ENCODE data around the gene SPATA6. TPM values are rescaled to one million over a fixed set of nuclear protein-coding genes. Genes with fewer than 3 reads are reported as not detected.
"Not testable (repeated sequence)": the region's sequence is repeated elsewhere in the genome, so short reads cannot be mapped to it uniquely, and the experiment has no call there.

The SPATA6 gene
- polyA plus RNA-seq, 3 donors = 7.4 to 8.0 (median 7.8) TPM

DNA sequence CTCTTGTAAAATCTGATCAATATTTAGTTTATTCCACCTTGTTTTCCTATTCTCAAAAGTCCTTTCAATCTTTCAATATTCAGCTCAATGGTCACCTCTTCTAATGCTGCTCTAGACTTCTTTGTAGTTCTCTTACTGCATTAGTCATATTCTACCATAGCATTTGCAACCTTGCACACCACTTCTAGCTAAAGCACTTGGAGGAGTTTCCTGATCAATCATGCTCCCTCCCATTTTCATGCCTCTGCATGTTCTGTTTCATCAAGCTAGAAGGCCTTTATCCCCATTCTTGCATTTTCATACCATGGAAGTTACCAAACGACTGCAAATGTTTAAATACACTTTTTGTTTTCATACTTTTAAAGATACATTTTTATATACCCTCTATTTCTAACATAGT, 177.3 kb downstream of the SPATA6 start:
- H2AFZ ChIP-seq (ENCODE audit: insufficient read depth, low read depth, low read length, poor library complexity, severe bottlenecking) = no peak overlapping the region
- no peak overlapping the region for H3K27ac ChIP-seq (ENCODE audit: low read depth in 1 of 2, low read length in 2 of 2)
- H3K79me2 ChIP-seq (ENCODE audit: insufficient read depth, low read length) = no peaks in the 10 kb centered on the region
- no peaks in the 10 kb centered on the region for H4K20me1 ChIP-seq (ENCODE audit: insufficient read depth, low read length)
- Mint-ChIP-seq H3K4me3 (no peak overlapping the region), H3K4me1 (peaks cover 8% of the 10 kb centered on the region), H3K9me3 (peaks cover 0 to 10% (median 2%) of the 10 kb centered on the region in 7 donors), H3K36me3 (peaks cover 0 to 3% of the 10 kb centered on the region in 2 donors), H3K27me3 (ENCODE audit: low read depth in 3 of 3) (no peaks in the 10 kb centered on the region), H3K27ac (no peak overlapping the region)
- no peak overlapping the region for H3K4me2 ChIP-seq (replicated peaks; ENCODE audit: extremely low read depth, low read length, poor library complexity, severe bottlenecking)
- no CpG with 5 or more reads among the region's 1 CpG for WGBS (ENCODE audit: insufficient coverage)
- no peaks in the 10 kb centered on the region for H3K36me3 ChIP-seq (replicated peaks in 1 of 2; ENCODE audit: control insufficient read depth in 1 of 2, insufficient read depth in 2 of 2, low read length in 2 of 2)
- no peak overlapping the region for H3K9ac ChIP-seq (ENCODE audit: insufficient read depth, low read length, poor library complexity, severe bottlenecking)
- DNase-seq = no peak
- peaks cover 7 to 11% of the 10 kb centered on the region in 2 donors for H3K4me1 ChIP-seq (ENCODE audit: control insufficient read depth in 1 of 2, insufficient read depth in 2 of 2, low read length in 2 of 2)
- no peak overlapping the region for H3K4me3 ChIP-seq (replicated peaks in 1 of 3; ENCODE audit: low read depth in 2 of 3, low read length in 3 of 3)
- H3K9me3 ChIP-seq (replicated peaks in 1 of 2; ENCODE audit: control insufficient read depth in 1 of 2, insufficient read depth in 1 of 2, low read length in 2 of 2) = no peaks in the 10 kb centered on the region
- TF ChIP-seq, protein P1, sequence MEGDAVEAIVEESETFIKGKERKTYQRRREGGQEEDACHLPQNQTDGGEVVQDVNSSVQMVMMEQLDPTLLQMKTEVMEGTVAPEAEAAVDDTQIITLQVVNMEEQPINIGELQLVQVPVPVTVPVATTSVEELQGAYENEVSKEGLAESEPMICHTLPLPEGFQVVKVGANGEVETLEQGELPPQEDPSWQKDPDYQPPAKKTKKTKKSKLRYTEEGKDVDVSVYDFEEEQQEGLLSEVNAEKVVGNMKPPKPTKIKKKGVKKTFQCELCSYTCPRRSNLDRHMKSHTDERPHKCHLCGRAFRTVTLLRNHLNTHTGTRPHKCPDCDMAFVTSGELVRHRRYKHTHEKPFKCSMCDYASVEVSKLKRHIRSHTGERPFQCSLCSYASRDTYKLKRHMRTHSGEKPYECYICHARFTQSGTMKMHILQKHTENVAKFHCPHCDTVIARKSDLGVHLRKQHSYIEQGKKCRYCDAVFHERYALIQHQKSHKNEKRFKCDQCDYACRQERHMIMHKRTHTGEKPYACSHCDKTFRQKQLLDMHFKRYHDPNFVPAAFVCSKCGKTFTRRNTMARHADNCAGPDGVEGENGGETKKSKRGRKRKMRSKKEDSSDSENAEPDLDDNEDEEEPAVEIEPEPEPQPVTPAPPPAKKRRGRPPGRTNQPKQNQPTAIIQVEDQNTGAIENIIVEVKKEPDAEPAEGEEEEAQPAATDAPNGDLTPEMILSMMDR (IDR thresholded peaks at IDR 0.05) = no peak
- H3K27me3 ChIP-seq (ENCODE audit: control insufficient read depth in 2 of 2, insufficient read depth in 2 of 2, low read length in 2 of 2) = no peaks in the 10 kb centered on the region
- intact Hi-C loops (cut with micrococcal nuclease) = no loop called here

DNA sequence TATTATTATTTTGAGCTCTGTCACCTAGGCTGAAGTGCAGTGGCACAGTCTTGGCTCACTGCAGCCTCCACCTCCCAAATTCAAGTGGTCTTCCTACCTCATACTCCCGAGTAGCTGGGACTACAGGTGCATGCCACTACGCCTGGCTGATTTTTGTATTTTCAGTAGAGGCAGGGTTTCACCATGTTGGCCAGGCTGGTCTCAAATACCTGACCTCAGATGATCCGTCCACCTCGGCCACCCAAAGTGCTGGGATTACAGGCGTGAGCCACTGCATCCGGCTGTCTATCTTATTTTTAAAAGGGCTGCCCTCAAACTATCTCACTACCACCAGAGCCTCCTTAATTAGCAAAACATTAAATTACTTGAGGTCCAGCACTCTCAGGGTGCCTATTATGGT, 177.9 kb downstream of the SPATA6 start:
- H3K79me2 ChIP-seq (ENCODE audit: insufficient read depth, low read length); H2AFZ ChIP-seq (ENCODE audit: insufficient read depth, low read depth, low read length, poor library complexity, severe bottlenecking); H3K9me3 ChIP-seq (replicated peaks in 1 of 2; ENCODE audit: control insufficient read depth in 1 of 2, insufficient read depth in 1 of 2, low read length in 2 of 2); intact Hi-C loops (cut with micrococcal nuclease); H3K36me3 Mint-ChIP-seq; H3K4me3 Mint-ChIP-seq; H3K4me2 ChIP-seq (replicated peaks; ENCODE audit: extremely low read depth, low read length, poor library complexity, severe bottlenecking); H3K27me3 Mint-ChIP-seq (ENCODE audit: low read depth in 3 of 3); H3K27me3 ChIP-seq (ENCODE audit: control insufficient read depth in 2 of 2, insufficient read depth in 2 of 2, low read length in 2 of 2); H3K9ac ChIP-seq (ENCODE audit: insufficient read depth, low read length, poor library complexity, severe bottlenecking); H3K27ac ChIP-seq (ENCODE audit: low read depth in 1 of 2, low read length in 2 of 2); H3K36me3 ChIP-seq (replicated peaks in 1 of 2; ENCODE audit: control insufficient read depth in 1 of 2, insufficient read depth in 2 of 2, low read length in 2 of 2); DNase-seq; H4K20me1 ChIP-seq (ENCODE audit: insufficient read depth, low read length); H3K4me1 Mint-ChIP-seq; H3K4me3 ChIP-seq (replicated peaks in 1 of 3; ENCODE audit: low read depth in 2 of 3, low read length in 3 of 3): not testable (repeated sequence)
- Mint-ChIP-seq H3K27ac (peak overlapping the region in 2 of 7 donors; percentile 5 to 57), H3K9me3 (peaks cover 1 to 11% (median 3%) of the 10 kb centered on the region in 7 donors)
- H3K4me1 ChIP-seq (ENCODE audit: control insufficient read depth in 1 of 2, insufficient read depth in 2 of 2, low read length in 2 of 2) = peaks cover 7 to 11% of the 10 kb centered on the region in 2 donors
- WGBS (ENCODE audit: insufficient coverage) = 100% methylated on average over 2 of the region's 6 CpGs

Data from CD14-positive monocyte (primary cell).